PFSK-1 (cell line): ENCODE measurements around the gene RABGAP1.

Experiments
- FOXP2 ChIP-seq: optimal IDR thresholded peaks from 2 replicates; pipeline ENCODE3; 2011; ENCODE audit warnings: borderline replicate concordance, control low read depth, inconsistent platforms; ENCODE audit not compliant: insufficient read depth; ENCODE audit errors: extremely low read length, extremely low read depth
- POLR2AphosphoS5 ChIP-seq: IDR thresholded peaks from 2 replicates; pipeline ENCODE4 v1.6.1; 2012; ENCODE audit warnings: low read depth, mild to moderate bottlenecking, control low read depth, low read length, moderate library complexity
- REST ChIP-seq, 2 experiments: IDR thresholded peaks; 2 replicates each; pipeline versions ENCODE4 v1.6.1 to v1.8.0; 2011 to 2012; ENCODE audit warnings: low read depth in 2 of 2, low read length in 2 of 2, control low read depth in 1 of 2, inconsistent platforms in 1 of 2, mild to moderate bottlenecking in 1 of 2, moderate library complexity in 1 of 2; ENCODE audit not compliant: insufficient read depth in 1 of 2
- SIN3A ChIP-seq: IDR thresholded peaks from 2 replicates; pipeline ENCODE4 v1.6.1; 2012; ENCODE audit warnings: mild to moderate bottlenecking, low read length, moderate library complexity, borderline replicate concordance; ENCODE audit not compliant: insufficient read depth
- TAF1 ChIP-seq: IDR thresholded peaks from 2 replicates; pipeline ENCODE4 v1.6.1; 2012; ENCODE audit warnings: low read length, control low read depth, borderline replicate concordance; ENCODE audit not compliant: insufficient read depth

- TF ChIP-seq TAF1: no peak
- no peak for TF ChIP-seq POLR2AphosphoS5
- TF ChIP-seq SIN3A: no peak
- TF ChIP-seq REST (IDR thresholded peaks at IDR 0.05; ENCODE audit: insufficient read depth in 1 of 2, low read depth in 2 of 2, low read length in 2 of 2): no peak
- no peak for TF ChIP-seq FOXP2
These were observed 62.6 kb downstream of the RABGAP1 start for GRCh38 chr9:123003466-123003865.
